Tibial nerve (tissue), 4 donors: ENCODE results near the gene CASTOR1. TPM values are rescaled to one million over a fixed set of nuclear protein-coding genes. Genes with fewer than 3 reads are reported as not detected.

Source experiments
- DNase-seq, 2 donors: peaks; one replicate each; pipeline ENCODE4 v3.0.0-alpha.2; 2019; ENCODE audit warnings: low spot score in 2 of 2
- H3K27ac ChIP-seq, 4 donors: fragments of 200-600 bp; sonication (generic) in 3 of 4; one replicate each; pipeline ENCODE4 v1.5.1; 2017 to 2019; ENCODE audit warnings: mild to moderate bottlenecking in 1 of 4
- H3K27me3 ChIP-seq, 2 donors: fragments of 200-600 bp; sonication (generic) in 1 of 2; one replicate each; pipeline versions ENCODE4 v1.5.1 to v1.6.0; 2017 to 2019
- H3K36me3 ChIP-seq, 3 donors: fragments of 200-600 bp; sonication (generic); one replicate each; pipeline ENCODE4 v1.5.1; 2018 to 2019
- H3K4me1 ChIP-seq, 4 donors: fragments of 200-600 bp; sonication (generic) in 3 of 4; one replicate each; pipeline ENCODE4 v1.5.1; 2017 to 2019
- H3K4me3 ChIP-seq, 4 donors: fragments of 200-600 bp; sonication (generic) in 3 of 4; one replicate each; pipeline ENCODE4 v1.5.1; 2017 to 2019; ENCODE audit warnings: mild to moderate bottlenecking in 1 of 4, moderate library complexity in 1 of 4
- H3K9me3 ChIP-seq, 4 donors: fragments of 200-600 bp; sonication (generic) in 3 of 4; one replicate each; pipeline ENCODE4 v1.5.1; 2017 to 2019
- CTCF ChIP-seq, 5 experiments: fragments of 200-600 bp in 3 of 5; fragments of 450-650 bp in 2 of 5; sonication (generic) in 3 of 5; IDR thresholded peaks; one replicate each; pipeline ENCODE4 v1.5.1; 2016 to 2019; ENCODE audit warnings: antibody characterized with exemption in 5 of 5, mild to moderate bottlenecking in 3 of 5, moderate library complexity in 2 of 5
- EP300 ChIP-seq, 2 donors: sonication (generic); formaldehyde crosslinking; IDR thresholded peaks; one replicate each; pipeline ENCODE4 v1.6.1; 2017; ENCODE audit warnings: antibody characterized with exemption in 2 of 2, mild to moderate bottlenecking in 1 of 2
- POLR2A ChIP-seq, 2 donors: fragments of 450-650 bp; IDR thresholded peaks; one replicate each; pipeline ENCODE4 v1.6.1; 2017; ENCODE audit warnings: antibody characterized with exemption in 2 of 2, mild to moderate bottlenecking in 2 of 2, moderate library complexity in 2 of 2
- WGBS, 2 donors: methylation state at CpG; one replicate each; pipeline ENCODE4 v1.1.5; 2018; 5-methylcytosine and 5-hydroxymethylcytosine counted together
- total RNA-seq, 4 donors: library from RNA; depleted of rRNA; stranded (reverse); fragments of >200 nt; gene quantifications; one replicate each; pipeline ENCODE4 v1.1.0, GENCODE V29; 2016

CASTOR1 gene
- total RNA-seq, 4 donors from 2014 or later = 38.7 to 57.9 (median 45.3) TPM

GRCh38 chr22:30246814-30247376 is 42.4 kb downstream of the CASTOR1 start:
- Histone ChIP-seq H3K36me3 (no peaks in the 10 kb centered on the region), H3K4me3 (peak overlapping the region; percentile 36 to 66 (median 55)), H3K27ac (peak overlapping the region in 2 of 4 donors; percentile 10 to 32), H3K9me3 (no peaks in the 10 kb centered on the region), H3K4me1 (peaks cover 0 to 59% (median 21%) of the 10 kb centered on the region in 4 donors), H3K27me3 (peaks cover 0 to 8% of the 10 kb centered on the region in 2 donors)
- no peak for DNase-seq
- WGBS, 2 donors = 27 to 28% methylated on average over 15 of the region's 15 CpGs
- TF ChIP-seq EP300 (IDR thresholded peaks at IDR 0.05) (no peak), POLR2A (IDR thresholded peaks at IDR 0.05) (no peak)

- 2% methylated on average over 43 to 47 of the region's 64 CpGs for WGBS, 2 donors
- no peaks in the 10 kb centered on the region for H3K36me3 ChIP-seq
- peaks cover 0 to 8% of the 10 kb centered on the region in 2 donors for H3K27me3 ChIP-seq
- no peaks in the 10 kb centered on the region for H3K9me3 ChIP-seq
- H3K27ac ChIP-seq = peak within 1 kb of the TSS in 2 of 4 donors; percentile 60 to 62
- no peak for DNase-seq
- H3K4me3 ChIP-seq = peak within 1 kb of the TSS; percentile 36 to 66 (median 55)
- TF ChIP-seq POLR2A (IDR thresholded peaks at IDR 0.05) (no peak), CTCF (IDR thresholded peaks at IDR 0.05) (peak in 3 of 5 experiments; percentile 26 to 52 (median 32)), EP300 (IDR thresholded peaks at IDR 0.05) (no peak)
- H3K4me1 ChIP-seq = peaks cover 0 to 55% (median 21%) of the 10 kb centered on the region in 4 donors
Observed at GRCh38 chr22:30245985-30246813, 43.1 kb downstream of the CASTOR1 start, which contains the start of gene LIF. Gene LIF (minus strand): TSS chr22:30246759. CDS start chr22:30246695, 64 bp downstream.

GRCh38 chr22:30245181-30245984 is 43.9 kb downstream of the CASTOR1 start:
- peak overlapping the region; percentile 36 to 66 (median 55) for H3K4me3 ChIP-seq
- TF ChIP-seq EP300 (IDR thresholded peaks at IDR 0.05) (no peak), POLR2A (IDR thresholded peaks at IDR 0.05) (no peak), CTCF (IDR thresholded peaks at IDR 0.05) (no peak)
- 57 to 60% methylated on average over 15 of the region's 15 CpGs for WGBS, 2 donors
- H3K4me1 ChIP-seq = peaks cover 0 to 47% (median 21%) of the 10 kb centered on the region in 4 donors
- H3K27ac ChIP-seq = peak overlapping the region in 2 of 4 donors; percentile 60 to 62
- H3K27me3 ChIP-seq = peaks cover 0 to 8% of the 10 kb centered on the region in 2 donors
- H3K36me3 ChIP-seq = no peaks in the 10 kb centered on the region
- no peak for DNase-seq
- H3K9me3 ChIP-seq = no peaks in the 10 kb centered on the region

- TF ChIP-seq POLR2A (IDR thresholded peaks at IDR 0.05) = no peak
- no peak for TF ChIP-seq CTCF (IDR thresholded peaks at IDR 0.05)
- no peak for TF ChIP-seq EP300 (IDR thresholded peaks at IDR 0.05)
- H3K4me1 ChIP-seq = peaks cover 0 to 43% (median 21%) of the 10 kb centered on the region in 4 donors
- no peaks in the 10 kb centered on the region for H3K9me3 ChIP-seq
- no peak overlapping the region for H3K27ac ChIP-seq
- H3K4me3 ChIP-seq = no peak overlapping the region
- peaks cover 0 to 8% of the 10 kb centered on the region in 2 donors for H3K27me3 ChIP-seq
- 89 to 100% methylated on average over 5 of the region's 5 CpGs for WGBS, 2 donors
- no peaks in the 10 kb centered on the region for H3K36me3 ChIP-seq
- DNase-seq = no peak
Observed at GRCh38 chr22:30244641-30245040, 44.7 kb downstream of the CASTOR1 start.

- peaks cover 0 to 8% of the 10 kb centered on the region in 2 donors for H3K27me3 ChIP-seq
- H3K36me3 ChIP-seq = no peaks in the 10 kb centered on the region
- H3K27ac ChIP-seq = no peak overlapping the region
- WGBS, 2 donors = 92 to 98% methylated on average over 10 of the region's 10 CpGs
- H3K9me3 ChIP-seq = no peaks in the 10 kb centered on the region
- peaks cover 0 to 37% (median 19%) of the 10 kb centered on the region in 4 donors for H3K4me1 ChIP-seq
- no peak overlapping the region for H3K4me3 ChIP-seq
- TF ChIP-seq CTCF (IDR thresholded peaks at IDR 0.05) (no peak), EP300 (IDR thresholded peaks at IDR 0.05) (no peak), POLR2A (IDR thresholded peaks at IDR 0.05) (no peak)
- DNase-seq = no peak
Observed at GRCh38 chr22:30244066-30244465, 45.2 kb downstream of the CASTOR1 start.
